ENCODE results near the gene LAG3. TPM values are rescaled to one million over a fixed set of nuclear protein-coding genes. Genes with fewer than 3 reads are reported as not detected.
A peak's percentile ranks its signal among the peaks of the same experiment; 100 is the strongest.

The LAG3 gene
- total RNA-seq, 1 experiment from 2014 or later: 4.1 TPM

DNA sequence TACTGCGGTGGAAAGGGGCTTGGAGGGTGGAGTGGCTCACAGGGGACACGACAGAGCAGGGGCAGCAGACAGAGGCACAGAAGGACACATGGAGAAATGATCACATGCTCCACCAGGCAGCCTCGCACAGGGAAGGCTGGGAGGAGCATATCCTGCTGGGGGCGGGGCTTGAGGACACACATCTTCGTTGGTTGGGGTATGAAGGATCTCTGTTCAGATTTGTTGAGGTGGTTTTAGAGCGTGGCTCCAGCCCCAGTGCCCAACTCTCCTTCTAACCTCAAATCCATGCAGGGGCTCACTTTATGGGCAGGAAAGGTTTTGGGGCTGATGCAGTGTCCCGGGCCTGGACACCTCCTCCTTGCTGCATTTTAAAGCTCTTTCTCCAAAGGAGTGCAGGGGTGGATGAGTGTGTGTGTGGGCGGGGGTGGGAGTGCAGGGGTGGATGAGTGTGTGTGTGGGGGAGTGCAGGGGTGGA, 55.2 kb downstream of the LAG3 start:
- DNase-seq (ENCODE audit: low spot score): peak; percentile 95
- H3K4me3 ChIP-seq (ENCODE audit: low read depth, low read length, poor library complexity, severe bottlenecking): peak overlapping the region; percentile 29
- peaks cover 23% of the 10 kb centered on the region for H3K4me1 ChIP-seq (ENCODE audit: insufficient read depth, low read length, poor library complexity, severe bottlenecking)
- no peaks in the 10 kb centered on the region for H3K9me3 ChIP-seq (ENCODE audit: low read depth, low read length, poor library complexity, severe bottlenecking)
- peak overlapping the region; percentile 57 for H3K27ac ChIP-seq (ENCODE audit: low read depth, low read length, poor library complexity, severe bottlenecking)
- ChIA-PET POLR2A (ENCODE audit: low non-redundant PET) (interaction anchor here (0.6 kb wide), 1 partner anchor 594 kb away, joined by 3 read pairs; no protein-coding TSS in a partner anchor), CTCF (interaction anchor here (0.6 to 0.9 kb wide), 2 partner anchors 75 to 104 kb away, joined by 3 read pairs; no protein-coding TSS in a partner anchor)
- no TSS peak for BruUV-seq (replicated peaks)
- no peaks in the 10 kb centered on the region for H3K27me3 ChIP-seq (replicated peaks; ENCODE audit: insufficient read depth, low read depth, low read length, poor library complexity)
- intact Hi-C loops (cut with micrococcal nuclease; ENCODE audit: unreplicated experiment): loop anchor here (5.0 kb wide), 2 partner anchors 60 to 210 kb away; partner anchors contain the start of gene PTMS
- peaks cover 21% of the 10 kb centered on the region for H3K36me3 ChIP-seq (ENCODE audit: insufficient read depth, low read length, poor library complexity, severe bottlenecking)
- TF ChIP-seq EZH2 (IDR thresholded peaks at IDR 0.05; ENCODE audit: borderline replicate concordance, low read depth, low read length, poor library complexity, severe bottlenecking): no peak
- TF ChIP-seq, protein P1, sequence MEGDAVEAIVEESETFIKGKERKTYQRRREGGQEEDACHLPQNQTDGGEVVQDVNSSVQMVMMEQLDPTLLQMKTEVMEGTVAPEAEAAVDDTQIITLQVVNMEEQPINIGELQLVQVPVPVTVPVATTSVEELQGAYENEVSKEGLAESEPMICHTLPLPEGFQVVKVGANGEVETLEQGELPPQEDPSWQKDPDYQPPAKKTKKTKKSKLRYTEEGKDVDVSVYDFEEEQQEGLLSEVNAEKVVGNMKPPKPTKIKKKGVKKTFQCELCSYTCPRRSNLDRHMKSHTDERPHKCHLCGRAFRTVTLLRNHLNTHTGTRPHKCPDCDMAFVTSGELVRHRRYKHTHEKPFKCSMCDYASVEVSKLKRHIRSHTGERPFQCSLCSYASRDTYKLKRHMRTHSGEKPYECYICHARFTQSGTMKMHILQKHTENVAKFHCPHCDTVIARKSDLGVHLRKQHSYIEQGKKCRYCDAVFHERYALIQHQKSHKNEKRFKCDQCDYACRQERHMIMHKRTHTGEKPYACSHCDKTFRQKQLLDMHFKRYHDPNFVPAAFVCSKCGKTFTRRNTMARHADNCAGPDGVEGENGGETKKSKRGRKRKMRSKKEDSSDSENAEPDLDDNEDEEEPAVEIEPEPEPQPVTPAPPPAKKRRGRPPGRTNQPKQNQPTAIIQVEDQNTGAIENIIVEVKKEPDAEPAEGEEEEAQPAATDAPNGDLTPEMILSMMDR (conservative IDR thresholded peaks at IDR 0.05; ENCODE audit: low read depth, low read length): no peak

Other genes starting within 250 kb of the LAG3 start
- 5,579 and 5,657 TPM in 2 replicates for gene GAPDH, start 238.0 kb upstream of the LAG3 start, total RNA-seq (2021)
- gene IFFO1, start 216.5 kb upstream of the LAG3 start, total RNA-seq (2021): 16.0 and 16.9 TPM in 2 replicates
- gene NOP2, start 204.2 kb upstream of the LAG3 start, total RNA-seq (2021): 131 and 177 TPM in 2 replicates
- 281 and 296 TPM in 2 replicates for gene CHD4, start 165.1 kb upstream of the LAG3 start, total RNA-seq (2021)
- gene LPAR5, start 136.6 kb upstream of the LAG3 start, total RNA-seq (2021): 0.15 and 0.17 TPM in 2 replicates
- 3.0 and 3.6 TPM in 2 replicates for gene ACRBP, start 125.1 kb upstream of the LAG3 start, total RNA-seq (2021)
- 21.4 and 25.5 TPM in 2 replicates for gene ING4, start 109.4 kb upstream of the LAG3 start, total RNA-seq (2021)
- gene ZNF384, start 83.1 kb upstream of the LAG3 start, total RNA-seq (2021): 88.8 and 92.5 TPM in 2 replicates
- 0.80 and 1.7 TPM in 2 replicates for gene PIANP, start 71.7 kb upstream of the LAG3 start, total RNA-seq (2021)
- 67.2 and 67.7 TPM in 2 replicates for gene COPS7A, start 48.5 kb upstream of the LAG3 start, total RNA-seq (2021)
- gene MLF2, start 19.4 kb upstream of the LAG3 start, total RNA-seq (2021): 242 and 254 TPM in 2 replicates
- 600 and 620 TPM in 2 replicates for gene PTMS, start 6.2 kb upstream of the LAG3 start, total RNA-seq (2021)
- gene CD4, start 17.0 kb downstream of the LAG3 start, total RNA-seq (2021): not detected in 2 replicates
- gene GPR162, start 49.3 kb downstream of the LAG3 start, total RNA-seq (2021): 18.3 and 23.2 TPM in 2 replicates
- gene P3H3, start 55.9 kb downstream of the LAG3 start, total RNA-seq (2021): 45.3 and 45.6 TPM in 2 replicates
- 20.7 and 21.8 TPM in 2 replicates for gene GNB3, start 68.4 kb downstream of the LAG3 start, total RNA-seq (2021)
- 98.0 and 107 TPM in 2 replicates for gene CDCA3, start 78.8 kb downstream of the LAG3 start, total RNA-seq (2021)
- 209 and 224 TPM in 2 replicates for gene USP5, start 79.6 kb downstream of the LAG3 start, total RNA-seq (2021)
- 1,240 and 1,277 TPM in 2 replicates for gene TPI1, start 95.0 kb downstream of the LAG3 start, total RNA-seq (2021)
- gene SPSB2, start 100.8 kb downstream of the LAG3 start, total RNA-seq (2021): 8.1 and 10.8 TPM in 2 replicates
- gene LRRC23, start 132.3 kb downstream of the LAG3 start, total RNA-seq (2021): 7.7 and 13.6 TPM in 2 replicates
- 138 and 155 TPM in 2 replicates for gene ENO2, start 142.1 kb downstream of the LAG3 start, total RNA-seq (2021)
- gene ATN1, start 155.4 kb downstream of the LAG3 start, total RNA-seq (2021): 139 and 144 TPM in 2 replicates
- gene RNU7-1, start 171.3 kb downstream of the LAG3 start, total RNA-seq (2021): not detected in 2 replicates
- 226 and 260 TPM in 2 replicates for gene C12orf57, start 171.5 kb downstream of the LAG3 start, total RNA-seq (2021)
- gene PTPN6, start 178.8 kb downstream of the LAG3 start, total RNA-seq (2021): 2.3 and 3.3 TPM in 2 replicates
- gene PHB2, start 198.1 kb downstream of the LAG3 start, total RNA-seq (2021): 340 and 351 TPM in 2 replicates
- 83.0 and 92.3 TPM in 2 replicates for gene EMG1, start 198.4 kb downstream of the LAG3 start, total RNA-seq (2021)
- 56.6 and 60.2 TPM in 2 replicates for gene LPCAT3, start 246.0 kb downstream of the LAG3 start, total RNA-seq (2021)

Measured in A673 (cell line).